ENCODE measurements around the gene LAGE3.

The LAGE3 gene

DNA sequence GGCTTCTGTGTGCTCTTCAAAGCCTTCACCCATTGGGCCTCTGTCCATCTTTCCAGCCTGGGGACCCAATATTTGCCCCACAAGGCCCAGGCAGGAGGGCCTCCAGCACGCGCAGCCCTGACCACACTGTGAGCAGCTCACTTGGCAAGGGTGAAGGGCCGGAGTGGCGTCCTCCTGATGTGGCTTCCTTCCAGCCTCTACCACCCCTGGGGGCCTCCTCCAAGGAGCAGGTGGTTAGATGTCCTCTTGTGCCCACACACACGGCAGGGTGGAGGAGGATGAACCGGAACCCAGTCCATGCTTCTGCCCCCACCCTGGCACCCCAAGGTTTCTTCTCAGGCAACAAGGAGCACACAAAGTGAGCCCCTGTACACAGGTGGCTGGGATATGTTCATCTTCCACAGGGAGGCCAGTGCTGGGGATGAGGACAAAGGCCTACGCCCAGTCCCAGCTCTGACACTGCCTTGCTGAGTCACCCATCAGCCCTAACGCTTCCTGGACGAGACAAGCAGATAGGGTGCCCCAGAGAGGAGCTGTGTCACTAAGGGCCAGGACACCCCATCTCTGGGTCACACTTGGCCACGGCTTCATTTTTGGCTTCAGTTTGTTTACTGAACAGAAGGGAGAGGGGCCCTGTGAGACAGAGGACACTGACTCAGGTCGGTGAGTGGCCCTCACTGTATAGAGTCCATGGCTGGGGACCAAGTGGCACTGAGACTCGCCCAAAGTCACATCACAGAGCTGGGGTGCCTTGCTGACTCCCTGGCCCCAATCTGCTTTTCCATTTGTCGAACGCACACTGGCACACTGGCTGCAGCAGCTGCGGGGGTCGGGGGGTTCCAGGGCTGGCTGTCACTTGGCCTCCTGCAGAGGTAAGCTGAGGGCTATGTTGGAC lies 5.4 kb upstream of the LAGE3 start:
- Histone ChIP-seq H3K9me3 (ENCODE audit: low read length) (no peaks in the 10 kb centered on the region), H3K27ac (ENCODE audit: low read depth, low read length) (no peak overlapping the region), H3K27me3 (ENCODE audit: control insufficient read depth in 1 of 2, insufficient read depth in 2 of 2, low read length in 2 of 2) (no peaks in the 10 kb centered on the region), H3K4me3 (ENCODE audit: low read depth in 1 of 2, low read length in 2 of 2) (no peak overlapping the region), H3K4me1 (ENCODE audit: insufficient read depth, low read length) (peaks cover 16% of the 10 kb centered on the region), H3K9ac (ENCODE audit: low read length) (no peak overlapping the region), H3K36me3 (ENCODE audit: insufficient read depth, low read length) (peaks cover 20% of the 10 kb centered on the region)

DNA sequence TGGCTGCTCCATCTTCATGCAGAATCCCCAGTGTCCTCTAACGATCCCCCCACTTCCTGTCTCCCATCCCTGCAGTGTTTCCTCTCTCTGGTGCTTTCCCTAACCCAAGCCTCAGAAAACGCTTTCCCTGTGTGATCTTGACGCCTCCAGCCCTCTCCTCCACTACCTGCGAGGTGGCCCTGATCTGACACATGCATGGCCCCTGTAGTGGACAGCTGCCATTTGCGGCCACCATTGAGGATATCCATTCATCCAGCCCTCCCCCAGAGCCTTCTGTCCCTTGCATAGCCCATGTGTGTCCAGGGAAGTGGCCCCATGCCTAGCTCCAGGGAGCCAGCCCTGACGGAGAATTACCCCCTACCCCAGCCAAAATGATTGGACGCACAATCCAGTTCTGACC lies 4.2 kb upstream of the LAGE3 start:
- Histone ChIP-seq H3K36me3 (ENCODE audit: insufficient read depth, low read length) (peaks cover 20% of the 10 kb centered on the region), H3K4me1 (ENCODE audit: insufficient read depth, low read length) (peaks cover 10% of the 10 kb centered on the region), H3K9me3 (ENCODE audit: low read length) (no peaks in the 10 kb centered on the region), H3K27ac (ENCODE audit: low read depth, low read length) (no peak overlapping the region), H3K27me3 (ENCODE audit: control insufficient read depth in 1 of 2, insufficient read depth in 2 of 2, low read length in 2 of 2) (peaks cover 0 to 5% of the 10 kb centered on the region in 2 donors), H3K9ac (ENCODE audit: low read length) (no peak overlapping the region), H3K4me3 (ENCODE audit: low read depth in 1 of 2, low read length in 2 of 2) (no peak overlapping the region)

DNA sequence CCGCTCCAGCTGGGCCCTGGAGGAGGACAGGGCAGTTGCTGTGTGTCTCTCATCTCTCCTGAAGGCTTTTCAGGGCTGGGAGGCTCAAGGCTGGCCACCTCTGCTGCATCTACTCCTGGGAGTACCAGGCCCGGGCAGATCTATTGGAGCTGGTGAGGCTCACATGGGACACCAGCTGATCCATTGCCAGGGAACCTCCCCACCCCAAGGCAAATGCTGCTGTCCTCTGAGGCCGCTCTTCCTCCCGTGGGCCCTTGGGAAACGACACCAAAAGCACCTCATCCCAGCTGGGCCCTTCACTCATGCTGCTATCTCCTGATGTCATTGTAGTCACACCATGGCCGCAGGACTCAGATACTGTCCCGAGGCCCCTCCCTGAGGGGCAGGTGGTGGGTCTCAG lies 3.7 kb upstream of the LAGE3 start:
- Histone ChIP-seq H3K4me1 (ENCODE audit: insufficient read depth, low read length) (peaks cover 10% of the 10 kb centered on the region), H3K4me3 (ENCODE audit: low read depth in 1 of 2, low read length in 2 of 2) (no peak overlapping the region), H3K27me3 (ENCODE audit: control insufficient read depth in 1 of 2, insufficient read depth in 2 of 2, low read length in 2 of 2) (peaks cover 0 to 5% of the 10 kb centered on the region in 2 donors), H3K9me3 (ENCODE audit: low read length) (no peaks in the 10 kb centered on the region), H3K27ac (ENCODE audit: low read depth, low read length) (no peak overlapping the region), H3K36me3 (ENCODE audit: insufficient read depth, low read length) (peaks cover 15% of the 10 kb centered on the region), H3K9ac (ENCODE audit: low read length) (no peak overlapping the region)

DNA sequence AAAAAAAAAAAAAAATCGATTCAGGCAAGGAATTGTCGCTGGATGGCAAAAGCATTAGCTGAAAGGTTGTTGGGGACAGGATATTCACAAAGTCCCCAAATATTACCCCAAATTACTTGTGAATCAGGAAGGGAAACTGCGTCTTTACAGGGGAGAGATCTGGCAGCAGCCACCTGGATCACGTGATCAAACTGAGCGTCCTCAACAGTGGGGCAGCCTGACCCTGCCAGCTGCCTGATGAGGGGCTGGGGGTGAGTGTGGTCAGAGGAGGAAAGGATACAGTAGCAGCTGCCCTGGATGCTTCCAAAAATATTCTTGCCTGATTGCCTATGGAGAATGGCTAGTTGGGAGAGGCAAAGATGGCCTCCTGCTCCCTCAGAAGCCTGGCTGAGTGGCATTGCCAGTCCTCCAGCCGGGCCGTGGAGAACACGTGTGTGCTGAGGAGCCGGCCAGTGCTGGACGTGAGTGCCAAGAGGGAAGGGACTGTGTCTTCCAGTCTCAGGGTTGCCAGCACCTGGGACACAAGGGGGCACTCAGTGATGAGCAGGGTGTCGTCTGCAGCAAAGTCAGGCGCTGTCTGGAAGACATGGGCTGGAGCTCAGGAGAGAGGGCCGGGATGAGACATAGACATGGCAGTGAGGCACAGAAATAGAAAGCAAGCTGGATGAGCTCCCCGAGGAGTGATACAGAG lies 3.0 kb upstream of the LAGE3 start:
- H3K27me3 ChIP-seq (ENCODE audit: control insufficient read depth in 1 of 2, insufficient read depth in 2 of 2, low read length in 2 of 2): peaks cover 0 to 5% of the 10 kb centered on the region in 2 donors
- no peak overlapping the region for H3K9ac ChIP-seq (ENCODE audit: low read length)
- H3K36me3 ChIP-seq (ENCODE audit: insufficient read depth, low read length): peaks cover 15% of the 10 kb centered on the region
- no peak overlapping the region for H3K4me3 ChIP-seq (ENCODE audit: low read depth in 1 of 2, low read length in 2 of 2)
- no peak overlapping the region for H3K27ac ChIP-seq (ENCODE audit: low read depth, low read length)
- no peaks in the 10 kb centered on the region for H3K9me3 ChIP-seq (ENCODE audit: low read length)
- H3K4me1 ChIP-seq (ENCODE audit: insufficient read depth, low read length): peaks cover 10% of the 10 kb centered on the region

DNA sequence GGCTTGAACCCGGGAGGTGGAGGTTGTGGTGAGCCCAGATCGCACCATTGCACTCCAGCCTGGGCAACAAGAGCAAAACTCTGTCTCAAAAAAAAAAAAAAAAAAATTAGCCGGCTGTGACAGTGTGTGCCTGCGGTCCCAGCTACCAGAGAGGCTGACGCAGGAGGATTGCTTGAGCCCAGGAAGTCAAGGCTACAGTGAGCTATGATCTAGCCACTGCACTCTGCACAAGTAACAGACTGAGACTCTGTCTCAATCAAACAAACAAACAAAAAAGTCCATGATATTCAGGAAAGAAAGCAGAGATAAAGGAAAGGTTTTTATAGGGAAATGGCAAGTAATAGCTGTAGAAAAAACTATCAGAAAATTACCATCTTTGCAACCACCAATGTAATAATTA lies 2.1 kb upstream of the LAGE3 start:
- H3K4me3 ChIP-seq (ENCODE audit: low read depth in 1 of 2, low read length in 2 of 2): no peak overlapping the region
- no peak overlapping the region for H3K27ac ChIP-seq (ENCODE audit: low read depth, low read length)
- peaks cover 0 to 5% of the 10 kb centered on the region in 2 donors for H3K27me3 ChIP-seq (ENCODE audit: control insufficient read depth in 1 of 2, insufficient read depth in 2 of 2, low read length in 2 of 2)
- peaks cover 15% of the 10 kb centered on the region for H3K36me3 ChIP-seq (ENCODE audit: insufficient read depth, low read length)
- peaks cover 10% of the 10 kb centered on the region for H3K4me1 ChIP-seq (ENCODE audit: insufficient read depth, low read length)
- H3K9ac ChIP-seq (ENCODE audit: low read length): no peak overlapping the region
- H3K9me3 ChIP-seq (ENCODE audit: low read length): no peaks in the 10 kb centered on the region

DNA sequence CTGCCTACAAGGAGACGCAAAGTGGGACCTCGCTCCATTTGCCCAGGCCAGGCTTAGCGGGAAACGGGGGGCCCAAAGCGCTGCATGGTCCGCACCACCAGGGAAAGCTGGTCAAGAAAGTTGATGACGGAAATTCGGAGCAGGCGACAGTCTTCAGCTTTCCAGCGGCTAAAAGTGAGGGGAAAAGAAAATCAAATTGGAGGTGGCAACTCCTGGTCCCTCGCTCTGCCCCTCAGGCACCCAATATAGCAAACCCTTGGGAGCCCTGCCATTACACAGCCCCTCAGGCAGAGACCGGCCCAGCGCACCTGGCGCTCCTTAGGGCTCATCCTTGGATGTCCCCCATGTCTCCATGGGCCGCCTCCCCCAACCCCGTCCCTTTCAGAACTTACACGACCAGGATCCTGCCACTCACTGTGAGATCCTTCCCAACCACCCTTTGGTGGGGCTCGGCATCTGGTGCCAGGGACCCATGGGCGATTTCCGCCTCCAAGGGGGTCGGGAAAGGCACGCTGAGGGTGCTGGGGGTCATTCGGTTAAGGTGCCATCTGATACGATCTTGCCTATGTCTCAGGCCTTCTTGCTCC lies 1.1 kb downstream of the LAGE3 start:
- Histone ChIP-seq H3K36me3 (ENCODE audit: insufficient read depth, low read length) (no peaks in the 10 kb centered on the region), H3K9me3 (ENCODE audit: low read length) (no peaks in the 10 kb centered on the region), H3K27ac (ENCODE audit: low read depth, low read length) (peak overlapping the region; percentile 73), H3K27me3 (ENCODE audit: control insufficient read depth in 1 of 2, insufficient read depth in 2 of 2, low read length in 2 of 2) (peaks cover 0 to 5% of the 10 kb centered on the region in 2 donors), H3K4me3 (ENCODE audit: low read depth in 1 of 2, low read length in 2 of 2) (peak overlapping the region; percentile 36 to 41), H3K9ac (ENCODE audit: low read length) (no peak overlapping the region), H3K4me1 (ENCODE audit: insufficient read depth, low read length) (no peaks in the 10 kb centered on the region)

DNA sequence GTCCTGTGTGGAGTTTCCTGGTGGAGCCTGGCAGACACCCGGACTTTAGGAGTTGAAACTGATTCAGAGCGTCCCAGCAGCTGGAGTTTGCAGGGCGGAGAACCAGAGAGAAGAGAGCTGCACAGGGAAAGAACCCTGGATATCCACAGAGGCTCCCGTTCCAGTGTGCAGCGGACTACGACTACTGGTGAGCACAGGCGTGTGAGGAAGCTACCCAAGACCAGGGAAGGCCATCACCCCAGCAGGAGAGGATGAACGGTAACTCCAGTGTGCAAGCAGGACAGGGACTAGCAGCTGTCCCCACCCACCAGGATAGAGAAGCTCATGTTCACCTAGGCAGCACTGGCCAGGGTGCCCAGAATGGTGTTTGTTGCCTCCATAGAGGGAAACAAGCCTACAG lies 2.3 kb downstream of the LAGE3 start:
- H3K27me3 ChIP-seq (ENCODE audit: control insufficient read depth in 1 of 2, insufficient read depth in 2 of 2, low read length in 2 of 2): peaks cover 0 to 5% of the 10 kb centered on the region in 2 donors
- H3K9ac ChIP-seq (ENCODE audit: low read length): no peak overlapping the region
- no peak overlapping the region for H3K27ac ChIP-seq (ENCODE audit: low read depth, low read length)
- no peak overlapping the region for H3K4me3 ChIP-seq (ENCODE audit: low read depth in 1 of 2, low read length in 2 of 2)
- H3K4me1 ChIP-seq (ENCODE audit: insufficient read depth, low read length): no peaks in the 10 kb centered on the region
- H3K9me3 ChIP-seq (ENCODE audit: low read length): no peaks in the 10 kb centered on the region
- no peaks in the 10 kb centered on the region for H3K36me3 ChIP-seq (ENCODE audit: insufficient read depth, low read length)

DNA sequence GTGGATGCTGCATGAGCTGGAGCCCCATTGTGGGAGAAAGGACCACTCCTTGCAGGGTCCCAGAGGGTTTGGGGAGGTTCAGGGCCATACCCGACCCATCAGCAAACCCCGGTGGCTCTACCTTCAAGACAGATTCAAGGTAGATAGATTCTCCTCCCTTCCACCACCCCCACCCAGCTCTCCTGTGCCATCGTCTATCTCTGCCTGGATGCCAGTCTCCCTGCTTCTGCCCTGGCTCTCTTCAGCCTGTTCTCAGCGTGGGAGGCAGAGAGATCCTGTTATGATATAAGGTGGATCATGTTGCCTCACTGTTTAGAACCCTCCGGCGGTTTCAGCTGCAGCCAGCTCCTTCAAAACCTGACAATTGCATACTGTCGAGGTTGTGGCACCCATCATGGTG lies 5.4 kb downstream of the LAGE3 start:
- Histone ChIP-seq H3K4me3 (ENCODE audit: low read depth in 1 of 2, low read length in 2 of 2) (no peak overlapping the region), H3K9ac (ENCODE audit: low read length) (no peak overlapping the region), H3K27ac (ENCODE audit: low read depth, low read length) (no peak overlapping the region), H3K9me3 (ENCODE audit: low read length) (no peaks in the 10 kb centered on the region), H3K36me3 (ENCODE audit: insufficient read depth, low read length) (peaks cover 6% of the 10 kb centered on the region), H3K27me3 (ENCODE audit: control insufficient read depth in 1 of 2, insufficient read depth in 2 of 2, low read length in 2 of 2) (peaks cover 0 to under 1% of the 10 kb centered on the region in 2 donors), H3K4me1 (ENCODE audit: insufficient read depth, low read length) (no peaks in the 10 kb centered on the region)

DNA sequence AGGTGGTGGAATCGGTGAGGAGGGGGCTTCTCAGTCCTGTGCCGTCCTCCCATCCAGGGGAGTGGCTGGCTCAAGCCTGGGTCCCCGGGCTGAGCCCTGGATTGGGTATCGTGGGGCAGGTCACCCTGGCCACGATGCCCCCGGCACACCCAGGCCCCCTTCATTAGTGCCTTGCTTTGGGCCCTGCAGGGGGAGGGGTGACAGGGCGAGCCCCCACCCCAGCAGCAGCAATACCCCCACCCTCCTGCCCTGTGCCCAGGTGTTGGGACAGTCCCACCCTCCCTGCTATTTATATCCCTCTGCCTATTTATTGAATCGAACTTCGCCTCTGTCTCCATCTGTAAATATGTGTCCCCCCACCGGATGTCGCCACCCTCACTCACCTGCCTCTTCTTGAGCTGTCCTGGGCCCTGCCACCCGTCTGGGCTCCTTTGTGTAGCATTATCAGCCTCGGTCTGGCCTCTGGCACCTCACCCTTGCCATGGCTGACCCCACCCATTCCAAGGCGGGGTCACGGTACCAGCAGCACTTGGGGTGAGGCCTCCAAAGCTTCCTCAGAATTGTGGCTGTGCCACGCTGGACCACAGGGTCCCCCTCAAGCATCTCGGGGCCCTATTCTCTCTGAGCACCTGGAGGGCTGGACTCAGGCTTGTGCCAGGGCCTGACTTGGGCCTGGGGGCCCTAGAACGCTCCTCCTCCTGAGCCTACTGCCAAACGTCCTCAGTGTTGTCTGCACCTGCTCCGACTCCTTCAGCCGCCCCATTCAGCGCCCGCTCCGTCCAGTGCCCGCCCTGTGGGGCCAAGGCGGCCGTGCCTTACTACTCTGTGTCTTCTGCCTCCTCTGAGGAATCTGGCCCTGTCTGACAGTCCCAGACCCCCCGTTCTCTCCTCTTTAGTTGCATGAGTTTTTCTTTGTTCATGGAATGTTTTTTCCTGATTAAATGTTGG lies 6.1 kb downstream of the LAGE3 start:
- Histone ChIP-seq H3K27ac (ENCODE audit: low read depth, low read length) (no peak overlapping the region), H3K4me3 (ENCODE audit: low read depth in 1 of 2, low read length in 2 of 2) (no peak overlapping the region), H3K4me1 (ENCODE audit: insufficient read depth, low read length) (no peaks in the 10 kb centered on the region), H3K36me3 (ENCODE audit: insufficient read depth, low read length) (peaks cover 8% of the 10 kb centered on the region), H3K9ac (ENCODE audit: low read length) (no peak overlapping the region), H3K27me3 (ENCODE audit: control insufficient read depth in 1 of 2, insufficient read depth in 2 of 2, low read length in 2 of 2) (no peaks in the 10 kb centered on the region), H3K9me3 (ENCODE audit: low read length) (no peaks in the 10 kb centered on the region)

DNA sequence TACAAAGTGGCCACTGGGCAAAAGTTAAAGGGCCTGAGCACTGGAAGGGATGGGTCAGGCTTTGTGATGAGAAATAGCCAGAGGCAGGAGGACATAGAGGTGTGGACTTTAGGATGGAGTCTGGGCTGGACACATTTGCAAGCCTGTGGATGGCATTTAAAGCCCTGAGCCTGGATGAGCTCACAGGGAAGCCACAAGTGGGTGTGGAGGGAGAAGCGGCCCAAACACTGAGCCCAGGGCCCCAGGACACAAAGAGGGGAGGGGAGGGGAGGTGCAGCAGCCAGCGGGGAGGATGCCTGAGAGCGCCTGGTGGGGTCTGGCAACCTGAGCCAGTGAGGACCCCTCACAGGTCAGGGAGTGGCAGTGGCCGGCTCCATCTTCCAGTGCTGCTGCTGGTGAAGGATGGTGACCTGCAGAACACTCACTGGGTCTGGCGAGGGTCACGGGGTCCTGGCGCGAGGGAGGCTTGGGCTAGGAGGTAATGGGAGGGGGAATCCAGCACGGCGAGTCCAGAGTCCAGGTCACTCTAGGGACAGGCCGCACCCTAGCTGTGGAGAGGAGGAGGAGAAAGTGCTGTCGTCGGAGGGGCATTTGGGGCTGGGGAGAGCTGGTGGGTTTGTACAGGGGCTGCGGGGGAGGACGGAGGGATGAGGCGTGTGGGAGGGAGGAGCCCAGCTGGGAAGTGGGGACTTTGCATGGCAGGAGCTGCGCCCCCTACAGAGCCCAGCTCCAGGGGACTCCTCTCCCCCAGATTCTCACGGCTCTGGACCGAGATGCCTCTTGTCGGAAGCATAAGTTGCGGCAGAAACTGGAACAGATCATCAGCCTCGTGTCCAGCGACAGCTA lies 7.0 kb downstream of the LAGE3 start:
- Histone ChIP-seq H3K4me1 (ENCODE audit: insufficient read depth, low read length) (no peaks in the 10 kb centered on the region), H3K9me3 (ENCODE audit: low read length) (no peaks in the 10 kb centered on the region), H3K27me3 (ENCODE audit: control insufficient read depth in 1 of 2, insufficient read depth in 2 of 2, low read length in 2 of 2) (no peaks in the 10 kb centered on the region), H3K27ac (ENCODE audit: low read depth, low read length) (no peak overlapping the region), H3K36me3 (ENCODE audit: insufficient read depth, low read length) (peaks cover 8% of the 10 kb centered on the region), H3K4me3 (ENCODE audit: low read depth in 1 of 2, low read length in 2 of 2) (no peak overlapping the region), H3K9ac (ENCODE audit: low read length) (no peak overlapping the region)
